OCI-LY1 (cell line): ENCODE results near the gene SEMA5A.

Source experiments
- CTCF ChIP-seq: fragments of 200-600 bp; sonication (generic), shearing (Covaris generic); IDR thresholded peaks from 2 replicates; pipeline ENCODE4 v1.5.1; 2017; ENCODE audit warnings: mild to moderate bottlenecking, antibody characterized with exemption, low read length, moderate library complexity, mixed read lengths
- EZH2 ChIP-seq: fragments of 200-600 bp; sonication (generic), shearing (Covaris generic); IDR thresholded peaks from 2 replicates; pipeline ENCODE4 v1.8.0; 2017; ENCODE audit warnings: borderline replicate concordance, mixed run types, mild to moderate bottlenecking, antibody characterized with exemption, low read length, moderate library complexity, mixed read lengths

DNA sequence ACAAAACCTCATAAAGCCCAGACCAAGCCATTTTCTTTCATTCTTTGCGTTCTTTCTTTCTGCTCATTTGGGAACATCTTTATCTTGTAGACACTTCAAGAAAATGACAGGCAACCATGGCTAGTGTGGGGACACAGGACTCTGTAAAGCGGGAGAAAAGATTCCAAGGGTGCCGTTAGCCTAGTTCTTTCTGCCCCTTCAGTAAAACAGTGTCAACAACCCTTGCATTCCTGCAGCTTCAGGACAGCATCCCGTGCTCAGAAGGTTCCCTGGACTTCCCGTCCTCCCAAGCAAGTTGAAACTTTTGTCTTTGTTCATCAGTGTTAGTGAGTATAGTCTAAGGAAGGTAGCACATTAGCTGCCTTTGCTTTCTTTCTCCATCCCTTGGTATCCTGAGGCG, 42.4 kb upstream of the SEMA5A start:
- TF ChIP-seq CTCF (no peak), EZH2 (no peak)
